Uterus (tissue), 2 donors: ENCODE results near the gene RTRAF.

Experiments
- CTCF ChIP-seq, 4 experiments: fragments of 200-600 bp in 2 of 4; fragments of 450-650 bp in 2 of 4; sonication (generic) in 2 of 4; IDR thresholded peaks; one replicate each; pipeline ENCODE4 v1.5.1; 2016 to 2019; ENCODE audit warnings: antibody characterized with exemption in 4 of 4, mild to moderate bottlenecking in 2 of 4, moderate library complexity in 1 of 4
- POLR2A ChIP-seq, 2 donors: fragments of 450-650 bp; IDR thresholded peaks; one replicate each; pipeline ENCODE4 v1.6.1; 2016; ENCODE audit warnings: antibody characterized with exemption in 2 of 2, mild to moderate bottlenecking in 1 of 2, moderate library complexity in 1 of 2

- TF ChIP-seq CTCF (IDR thresholded peaks at IDR 0.05): no peak
- TF ChIP-seq POLR2A (IDR thresholded peaks at IDR 0.05): no peak
These were observed 32.7 kb downstream of the RTRAF start for GRCh38 chr14:52021957-52022600.
